ENCODE measurements around the gene CYS1.

GRCh38 chr2:10026940-10027569 is 53.2 kb downstream of the CYS1 start:
- TF ChIP-seq CTCF (IDR thresholded peaks at IDR 0.05) (no peak), POLR2A (IDR thresholded peaks at IDR 0.05) (no peak)
